ENCODE data around the gene NUDT2. TPM values are rescaled to one million over a fixed set of nuclear protein-coding genes. Genes with fewer than 3 reads are reported as not detected.

The NUDT2 gene
- total and polyA plus RNA-seq, 2 donors (not counting 1 experiment from before 2014, with no cell fraction given): 12.2 to 20.4 TPM

Small RNA genes lying within 50 kb of the gene (small RNA-seq; reads per million reads assigned to genes)
- gene RF00019 (ENCODE audit: insufficient read length, low read depth, low replicate concordance) (not detected), gene RNU2-50P (ENCODE audit: insufficient read length, low read depth, low replicate concordance) (not detected)

Other genes starting within 250 kb of the NUDT2 start
- gene DCAF12, start 202.9 kb upstream of the NUDT2 start, total RNA-seq: 1.9 and 2.3 TPM in 2 replicates
- 0.59 and 1.1 TPM in 2 replicates for gene DCAF12, start 202.9 kb upstream of the NUDT2 start, polyA plus RNA-seq
- 27.0 and 29.3 TPM in 2 replicates for gene UBAP1, start 150.5 kb upstream of the NUDT2 start, total RNA-seq
- 20.4 and 22.3 TPM in 2 replicates for gene UBAP1, start 150.5 kb upstream of the NUDT2 start, polyA plus RNA-seq
- 0.79 and 0.87 TPM in 2 replicates for gene KIF24, start 301 bp upstream of the NUDT2 start, total RNA-seq
- gene KIF24, start 301 bp upstream of the NUDT2 start, polyA plus RNA-seq: 0.07 and 0.09 TPM in 2 replicates
- gene MYORG, start 47.3 kb downstream of the NUDT2 start, total RNA-seq: 0.37 and 0.49 TPM in 2 replicates
- 0.25 and 0.27 TPM in 2 replicates for gene MYORG, start 47.3 kb downstream of the NUDT2 start, polyA plus RNA-seq
- gene FAM219A, start 129.0 kb downstream of the NUDT2 start, total RNA-seq: 16.0 and 17.3 TPM in 2 replicates
- gene FAM219A, start 129.0 kb downstream of the NUDT2 start, polyA plus RNA-seq: 12.6 and 12.9 TPM in 2 replicates
- not detected in 2 replicates for gene DNAI1, start 129.2 kb downstream of the NUDT2 start, total RNA-seq
- not detected in 2 replicates for gene DNAI1, start 129.2 kb downstream of the NUDT2 start, polyA plus RNA-seq
- not detected in 2 replicates for gene ENHO, start 193.4 kb downstream of the NUDT2 start, total RNA-seq
- gene ENHO, start 193.4 kb downstream of the NUDT2 start, polyA plus RNA-seq: 0.13 TPM in 1 of 2 replicates, not detected in the other

All from B cell (primary cell).